PC-9 (cell line): ENCODE measurements around the gene TOM1L2. TPM values are rescaled to one million over a fixed set of nuclear protein-coding genes. Genes with fewer than 3 reads are reported as not detected.
A peak's percentile ranks its signal among the peaks of the same experiment; 100 is the strongest.

ENCODE experiments used
- BruUV-seq: library from RNA; stranded (reverse); fragments of 400-500 nt; replicated peaks from 2 replicates; lab custom pipeline; 2021; lab: Mats Ljungman, UMichigan
- CTCF ChIA-PET: fragments of 300-600 bp; sonication (Branson Sonifier 250); formaldehyde crosslinking; loops from one replicate; lab custom pipeline; 2022; ENCODE audit warnings: antibody characterized with exemption; lab: Charles Lee
- POLR2A ChIA-PET: fragments of 300-600 bp; sonication (Branson Sonifier 250); formaldehyde crosslinking; loops from one replicate; lab custom pipeline; 2022; ENCODE audit warnings: antibody characterized with exemption; ENCODE audit not compliant: unreplicated experiment; lab: Charles Lee
- DNase-seq, 2 experiments: peaks; one replicate each; pipeline versions ENCODE4 v3.0.0 to v3.0.0-alpha.2; 2015 to 2022; ENCODE audit warnings: mixed read lengths in 1 of 2
- H2AFZ ChIP-seq: fragments of 200-600 bp; sonication (generic); 2 replicates; pipeline ENCODE4 v1.8.1; 2017; ENCODE audit warnings: antibody characterized with exemption
- H3F3A ChIP-seq: fragments of 200-600 bp; sonication (generic); 2 replicates; pipeline ENCODE4 v1.8.1; 2017; ENCODE audit warnings: antibody characterized with exemption, mild to moderate bottlenecking, low read depth; ENCODE audit not compliant: insufficient read depth
- H3K27ac ChIP-seq: fragments of 200-600 bp; sonication (generic); 2 replicates; pipeline ENCODE4 v1.6.1; 2016; ENCODE audit warnings: mixed run types
- H3K27me3 ChIP-seq: fragments of 200-600 bp; sonication (generic); 2 replicates; pipeline ENCODE4 v1.6.1; 2016; ENCODE audit warnings: low read depth, mixed run types; ENCODE audit not compliant: insufficient read depth
- H3K36me3 ChIP-seq: fragments of 200-600 bp; sonication (generic); 2 replicates; pipeline ENCODE4 v1.6.1; 2016; ENCODE audit warnings: low read depth, mixed run types
- H3K4me1 ChIP-seq: fragments of 200-600 bp; sonication (generic); replicated peaks from 2 replicates; pipeline ENCODE4 v1.6.1; 2016; ENCODE audit warnings: mixed run types; ENCODE audit not compliant: insufficient read depth
- H3K4me2 ChIP-seq: fragments of 200-600 bp; sonication (generic); 2 replicates; pipeline ENCODE4 v1.6.1; 2017; ENCODE audit warnings: mixed run types
- H3K4me3 ChIP-seq: fragments of 200-600 bp; sonication (generic); 2 replicates; pipeline ENCODE4 v1.6.1; 2016; ENCODE audit warnings: mixed run types
- H3K79me2 ChIP-seq: fragments of 200-600 bp; sonication (generic); 2 replicates; pipeline ENCODE4 v1.6.1; 2017; ENCODE audit warnings: low read depth, mixed run types
- H3K9me2 ChIP-seq: fragments of 200-600 bp; sonication (generic); 2 replicates; pipeline ENCODE4 v1.8.1; 2017; ENCODE audit warnings: mild to moderate bottlenecking; ENCODE audit not compliant: insufficient read depth
- H3K9me3 ChIP-seq: fragments of 200-600 bp; sonication (generic); 2 replicates; pipeline ENCODE4 v1.8.1; 2016; ENCODE audit warnings: low read depth; ENCODE audit not compliant: insufficient read depth
- H4K20me1 ChIP-seq: fragments of 200-600 bp; sonication (generic); 2 replicates; pipeline ENCODE4 v1.8.1; 2017; ENCODE audit not compliant: insufficient read depth
- CTCF ChIP-seq: fragments of 200-600 bp; sonication (generic); conservative IDR thresholded peaks from 2 replicates; pipeline ENCODE4 v1.6.1; 2017; ENCODE audit warnings: mixed run types, antibody characterized with exemption, mild to moderate bottlenecking, moderate library complexity
- EZH2 ChIP-seq: fragments of 200-600 bp; sonication (generic); IDR thresholded peaks from 2 replicates; pipeline ENCODE4 v1.8.0; 2017; ENCODE audit warnings: antibody characterized with exemption, low read depth
- intact Hi-C: fragments of 100-400 bp; cut with micrococcal nuclease; formaldehyde crosslinking; loops from one replicate; pipeline ENCODE4 v1.10.0; 2022; ENCODE audit not compliant: unreplicated experiment
- total RNA-seq: library from RNA; stranded (reverse); gene quantifications from 2 replicates; pipeline ENCODE4 v1.2.3, GENCODE V29; 2021

Gene TOM1L2
- total RNA-seq, 1 experiment from 2014 or later, result 68.5 TPM

GRCh38 chr17:17921192-17922069 lies 50.8 kb downstream of the TOM1L2 start:
- peaks cover 28% of the 10 kb centered on the region for H3K79me2 ChIP-seq
- H3K9me3 ChIP-seq, result no peaks in the 10 kb centered on the region
- BruUV-seq, result no TSS peak
- H3F3A ChIP-seq, result peaks cover 45% of the 10 kb centered on the region
- no peak overlapping the region for H2AFZ ChIP-seq
- peak overlapping the region; percentile 67 for H3K4me2 ChIP-seq
- peak overlapping the region; percentile 86 for H3K27ac ChIP-seq
- H4K20me1 ChIP-seq, result no peaks in the 10 kb centered on the region
- TF ChIP-seq EZH2 (no peak), CTCF (no peak)
- H3K4me1 ChIP-seq, result peaks cover 55% of the 10 kb centered on the region
- H3K27me3 ChIP-seq, result no peaks in the 10 kb centered on the region
- intact Hi-C loops, result loop anchor here (1.0 to 2.0 kb wide), 2 partner anchors 37 to 51 kb away; partner anchors contain the start of genes DRC3 and TOM1L2
- POLR2A ChIA-PET, result interaction anchor here (0.6 to 1.2 kb wide), 11 partner anchors 21 to 279 kb away, joined by 3 to 10 read pairs (median 4); partner anchors contain the start of genes DRC3 and TOM1L2
- peak; percentile 75 to 99 for DNase-seq
- no peaks in the 10 kb centered on the region for H3K9me2 ChIP-seq
- no peak overlapping the region; the same call in 1 of the 2 replicates for H3K4me3 ChIP-seq
- CTCF ChIA-PET, result interaction anchor here (1.0 to 2.0 kb wide), 6 partner anchors 25 to 567 kb away, joined by 3 to 23 read pairs (median 4); no protein-coding TSS in a partner anchor
- no peaks in the 10 kb centered on the region for H3K36me3 ChIP-seq

- peak overlapping the region; percentile 24; the same call in 1 of the 2 replicates for H3K27ac ChIP-seq
- ChIA-PET POLR2A (interaction anchor here (0.5 to 1.1 kb wide), 8 partner anchors 12 to 1458 kb away, joined by 3 to 12 read pairs (median 4); no protein-coding TSS in a partner anchor), CTCF (interaction anchor here (0.5 to 1.4 kb wide), 16 partner anchors 9 to 423 kb away, joined by 3 to 14 read pairs (median 4); partner anchors contain the start of genes DRC3, RASD1 and TOM1L2)
- H3K9me3 ChIP-seq, result no peaks in the 10 kb centered on the region
- peaks cover 64% of the 10 kb centered on the region for H3K4me1 ChIP-seq
- H2AFZ ChIP-seq, result no peak overlapping the region
- no peaks in the 10 kb centered on the region for H4K20me1 ChIP-seq
- H3K4me2 ChIP-seq, result peak overlapping the region; percentile 29
- no TSS peak for BruUV-seq
- intact Hi-C loops, result loop anchor here (1.0 to 10.0 kb wide), 8 partner anchors 28 to 563 kb away; partner anchors contain the start of genes RAI1 and RASD1
- H3K9me2 ChIP-seq, result no peaks in the 10 kb centered on the region
- H3K36me3 ChIP-seq, result no peaks in the 10 kb centered on the region
- DNase-seq, result peak; percentile 62 to 78
- no peak overlapping the region for H3K4me3 ChIP-seq
- peaks cover 28% of the 10 kb centered on the region for H3K79me2 ChIP-seq
- TF ChIP-seq CTCF (peak; percentile 90), EZH2 (no peak)
- H3K27me3 ChIP-seq, result no peaks in the 10 kb centered on the region
- peaks cover 60% of the 10 kb centered on the region for H3F3A ChIP-seq
These were observed 52.8 kb downstream of the TOM1L2 start for GRCh38 chr17:17919169-17920107.
